Neural cell (in vitro differentiated cells): ENCODE results near the gene SLC10A7. TPM values are rescaled to one million over a fixed set of nuclear protein-coding genes. Genes with fewer than 3 reads are reported as not detected.

Source experiments
- H2AFZ ChIP-seq: fragments of 200-600, 300-800 bp; sonication (generic), shearing (Covaris generic); 2 replicates; pipeline ENCODE4 v1.6.0; 2014; ENCODE audit warnings: low read depth, mild to moderate bottlenecking, antibody characterized with exemption, low read length, moderate library complexity
- H3F3A ChIP-seq: fragments of 200-600 bp; shearing (Covaris generic); 2 replicates; pipeline ENCODE4 v1.6.1; 2016; ENCODE audit warnings: mild to moderate bottlenecking, moderate library complexity, mixed read lengths, antibody characterized with exemption, low read length; ENCODE audit not compliant: insufficient read depth, poor library complexity, severe bottlenecking
- H3K27ac ChIP-seq: fragments of 200-600, 300-800 bp; sonication (generic), shearing (Covaris generic); 2 replicates; pipeline ENCODE4 v1.5.1; 2014; ENCODE audit warnings: mild to moderate bottlenecking, low read length, moderate library complexity
- H3K27me3 ChIP-seq: fragments of 300-800, 200-600 bp; sonication (generic), shearing (Covaris generic); 2 replicates; pipeline ENCODE4 v1.6.0; 2014; ENCODE audit warnings: mild to moderate bottlenecking, low read depth, low read length, moderate library complexity; ENCODE audit not compliant: insufficient read depth
- H3K36me3 ChIP-seq: fragments of 300-800, 200-600 bp; sonication (generic), shearing (Covaris generic); 2 replicates; pipeline ENCODE4 v1.5.1; 2014; ENCODE audit warnings: mild to moderate bottlenecking, antibody characterized with exemption, low read length, moderate library complexity; ENCODE audit not compliant: insufficient read depth
- H3K4me2 ChIP-seq: fragments of 300-800, 200-600 bp; sonication (generic), shearing (Covaris generic); 2 replicates; pipeline ENCODE4 v1.6.0; 2014; ENCODE audit warnings: mild to moderate bottlenecking, low read length
- H3K4me3 ChIP-seq: fragments of 300-800, 200-600 bp; sonication (generic), shearing (Covaris generic); 2 replicates; pipeline ENCODE4 v1.5.1; 2014; ENCODE audit warnings: mild to moderate bottlenecking, low read length, moderate library complexity
- H3K79me2 ChIP-seq: fragments of 200-600 bp; shearing (Covaris generic); replicated peaks from 2 replicates; pipeline ENCODE4 v1.6.0; 2014; ENCODE audit warnings: mild to moderate bottlenecking, low read length, moderate library complexity; ENCODE audit not compliant: insufficient read depth
- H3K9ac ChIP-seq: fragments of 300-800, 200-600 bp; sonication (generic), shearing (Covaris generic); 2 replicates; pipeline ENCODE4 v1.6.1; 2016; ENCODE audit warnings: mild to moderate bottlenecking, low read length, mixed read lengths
- H3K9me2 ChIP-seq: fragments of 200-600 bp; shearing (Covaris generic); 2 replicates; pipeline ENCODE4 v1.6.1; 2016; ENCODE audit warnings: mild to moderate bottlenecking, low read length, mixed read lengths; ENCODE audit not compliant: insufficient read depth
- H3K9me3 ChIP-seq: fragments of 200-600, 300-800 bp; sonication (generic), shearing (Covaris generic); 2 replicates; pipeline ENCODE4 v1.6.1; 2016; ENCODE audit warnings: mild to moderate bottlenecking, mixed run types, low read length, moderate library complexity, mixed read lengths
- H4K20me1 ChIP-seq: fragments of 200-600 bp; shearing (Covaris generic); 2 replicates; pipeline ENCODE4 v1.6.1; 2016; ENCODE audit warnings: mild to moderate bottlenecking, mixed run types; ENCODE audit not compliant: insufficient read depth
- EP300 ChIP-seq: fragments of 450-650 bp; conservative IDR thresholded peaks from 2 replicates; pipeline ENCODE4 v1.6.1; 2014; ENCODE audit warnings: antibody characterized with exemption, mild to moderate bottlenecking, moderate library complexity; ENCODE audit not compliant: poor library complexity, severe bottlenecking
- EZH2 ChIP-seq: fragments of 200-600, 300-800 bp; shearing (Covaris generic), sonication (generic); IDR thresholded peaks from 2 replicates; pipeline ENCODE4 v1.6.1; 2014; ENCODE audit warnings: antibody characterized with exemption, low read length, borderline replicate concordance, mild to moderate bottlenecking; ENCODE audit not compliant: insufficient read depth, poor library complexity, severe bottlenecking
- MXI1 ChIP-seq: fragments of 450-650 bp; conservative IDR thresholded peaks from 2 replicates; pipeline ENCODE4 v1.6.1; 2014; ENCODE audit warnings: antibody characterized with exemption, mild to moderate bottlenecking; ENCODE audit not compliant: poor library complexity, severe bottlenecking
- POLR2AphosphoS5 ChIP-seq: IDR thresholded peaks from 2 replicates; pipeline ENCODE4 v1.6.1; 2012
- RAD21 ChIP-seq: fragments of 450-650 bp; conservative IDR thresholded peaks from 2 replicates; pipeline ENCODE4 v1.6.1; 2014; ENCODE audit warnings: antibody characterized with exemption, mild to moderate bottlenecking, moderate library complexity
- SMC3 ChIP-seq: fragments of 450-650 bp; conservative IDR thresholded peaks from 2 replicates; pipeline ENCODE4 v1.6.1; 2014; ENCODE audit warnings: antibody characterized with exemption, mild to moderate bottlenecking, moderate library complexity; ENCODE audit not compliant: poor library complexity
- TAF1 ChIP-seq: IDR thresholded peaks from 2 replicates; pipeline ENCODE4 v1.6.1; 2012; ENCODE audit warnings: low read depth
- polyA minus RNA-seq: library from RNA; depleted of rRNA, polyadenylated mRNA; stranded (reverse); fragments of >200 nt; gene quantifications from 2 replicates; pipeline ENCODE4 v1.2.3, GENCODE V29; 2014
- polyA plus RNA-seq: library from polyadenylated mRNA; depleted of rRNA; stranded (reverse); fragments of >200 nt; gene quantifications from 2 replicates; pipeline ENCODE4 v1.2.3, GENCODE V29; 2014
- TF ChIP-seq, protein P1 (sequence below): fragments of 450-650 bp; IDR thresholded peaks from 2 replicates; pipeline ENCODE4 v1.5.1; 2014; ENCODE audit warnings: antibody characterized with exemption, mild to moderate bottlenecking, moderate library complexity; ENCODE audit not compliant: poor library complexity, severe bottlenecking
- TF ChIP-seq, protein P2 (sequence below): IDR thresholded peaks from 2 replicates; pipeline ENCODE4 v1.6.1; 2012; ENCODE audit warnings: borderline replicate concordance

SLC10A7 gene, protein sequence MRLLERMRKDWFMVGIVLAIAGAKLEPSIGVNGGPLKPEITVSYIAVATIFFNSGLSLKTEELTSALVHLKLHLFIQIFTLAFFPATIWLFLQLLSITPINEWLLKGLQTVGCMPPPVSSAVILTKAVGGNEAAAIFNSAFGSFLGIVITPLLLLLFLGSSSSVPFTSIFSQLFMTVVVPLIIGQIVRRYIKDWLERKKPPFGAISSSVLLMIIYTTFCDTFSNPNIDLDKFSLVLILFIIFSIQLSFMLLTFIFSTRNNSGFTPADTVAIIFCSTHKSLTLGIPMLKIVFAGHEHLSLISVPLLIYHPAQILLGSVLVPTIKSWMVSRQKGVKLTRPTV
- polyA plus RNA-seq, result 5.5 and 7.0 TPM in 2 replicates
- polyA minus RNA-seq, result 19.2 and 28.9 TPM in 2 replicates

DNA sequence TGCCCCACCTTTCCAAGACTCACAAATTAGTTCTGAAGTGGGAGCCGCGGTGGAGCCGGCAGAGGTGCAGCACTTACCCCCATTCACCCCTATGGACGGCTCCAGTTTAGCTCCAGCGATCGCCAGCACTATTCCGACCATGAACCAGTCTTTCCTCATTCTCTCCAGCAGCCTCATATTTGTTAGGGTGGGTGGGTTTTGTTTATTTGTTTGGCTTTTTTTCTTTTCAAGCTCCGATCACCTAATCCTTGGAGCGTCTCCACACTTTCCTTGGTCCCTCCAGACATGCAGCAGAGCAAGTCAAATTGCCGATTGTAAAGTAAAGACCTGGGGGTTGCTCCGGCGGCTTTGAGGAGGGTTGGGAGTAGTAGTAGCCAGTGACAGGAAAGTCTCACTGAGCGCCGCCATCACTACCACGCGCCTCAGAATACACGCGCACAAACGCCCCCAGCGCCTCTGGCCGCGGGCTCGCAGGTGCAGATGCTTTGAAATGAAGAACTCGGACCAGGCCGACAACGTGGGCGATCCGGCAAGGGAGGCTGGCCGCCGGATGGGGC lies at the start of gene SLC10A7:
Gene SLC10A7, minus strand, starts transcription at position 400 of the 557 bp plus-strand sequence. Its CDS starts 223 bp downstream, at position 177.
- H3K9ac ChIP-seq, result peak within 1 kb of the TSS; percentile 97
- H3K27ac ChIP-seq, result peak within 1 kb of the TSS; percentile 89
- TF ChIP-seq, protein P1, sequence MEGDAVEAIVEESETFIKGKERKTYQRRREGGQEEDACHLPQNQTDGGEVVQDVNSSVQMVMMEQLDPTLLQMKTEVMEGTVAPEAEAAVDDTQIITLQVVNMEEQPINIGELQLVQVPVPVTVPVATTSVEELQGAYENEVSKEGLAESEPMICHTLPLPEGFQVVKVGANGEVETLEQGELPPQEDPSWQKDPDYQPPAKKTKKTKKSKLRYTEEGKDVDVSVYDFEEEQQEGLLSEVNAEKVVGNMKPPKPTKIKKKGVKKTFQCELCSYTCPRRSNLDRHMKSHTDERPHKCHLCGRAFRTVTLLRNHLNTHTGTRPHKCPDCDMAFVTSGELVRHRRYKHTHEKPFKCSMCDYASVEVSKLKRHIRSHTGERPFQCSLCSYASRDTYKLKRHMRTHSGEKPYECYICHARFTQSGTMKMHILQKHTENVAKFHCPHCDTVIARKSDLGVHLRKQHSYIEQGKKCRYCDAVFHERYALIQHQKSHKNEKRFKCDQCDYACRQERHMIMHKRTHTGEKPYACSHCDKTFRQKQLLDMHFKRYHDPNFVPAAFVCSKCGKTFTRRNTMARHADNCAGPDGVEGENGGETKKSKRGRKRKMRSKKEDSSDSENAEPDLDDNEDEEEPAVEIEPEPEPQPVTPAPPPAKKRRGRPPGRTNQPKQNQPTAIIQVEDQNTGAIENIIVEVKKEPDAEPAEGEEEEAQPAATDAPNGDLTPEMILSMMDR, result peak; percentile 18
- peak; percentile 11 for TF ChIP-seq RAD21
- TF ChIP-seq, protein P2, sequence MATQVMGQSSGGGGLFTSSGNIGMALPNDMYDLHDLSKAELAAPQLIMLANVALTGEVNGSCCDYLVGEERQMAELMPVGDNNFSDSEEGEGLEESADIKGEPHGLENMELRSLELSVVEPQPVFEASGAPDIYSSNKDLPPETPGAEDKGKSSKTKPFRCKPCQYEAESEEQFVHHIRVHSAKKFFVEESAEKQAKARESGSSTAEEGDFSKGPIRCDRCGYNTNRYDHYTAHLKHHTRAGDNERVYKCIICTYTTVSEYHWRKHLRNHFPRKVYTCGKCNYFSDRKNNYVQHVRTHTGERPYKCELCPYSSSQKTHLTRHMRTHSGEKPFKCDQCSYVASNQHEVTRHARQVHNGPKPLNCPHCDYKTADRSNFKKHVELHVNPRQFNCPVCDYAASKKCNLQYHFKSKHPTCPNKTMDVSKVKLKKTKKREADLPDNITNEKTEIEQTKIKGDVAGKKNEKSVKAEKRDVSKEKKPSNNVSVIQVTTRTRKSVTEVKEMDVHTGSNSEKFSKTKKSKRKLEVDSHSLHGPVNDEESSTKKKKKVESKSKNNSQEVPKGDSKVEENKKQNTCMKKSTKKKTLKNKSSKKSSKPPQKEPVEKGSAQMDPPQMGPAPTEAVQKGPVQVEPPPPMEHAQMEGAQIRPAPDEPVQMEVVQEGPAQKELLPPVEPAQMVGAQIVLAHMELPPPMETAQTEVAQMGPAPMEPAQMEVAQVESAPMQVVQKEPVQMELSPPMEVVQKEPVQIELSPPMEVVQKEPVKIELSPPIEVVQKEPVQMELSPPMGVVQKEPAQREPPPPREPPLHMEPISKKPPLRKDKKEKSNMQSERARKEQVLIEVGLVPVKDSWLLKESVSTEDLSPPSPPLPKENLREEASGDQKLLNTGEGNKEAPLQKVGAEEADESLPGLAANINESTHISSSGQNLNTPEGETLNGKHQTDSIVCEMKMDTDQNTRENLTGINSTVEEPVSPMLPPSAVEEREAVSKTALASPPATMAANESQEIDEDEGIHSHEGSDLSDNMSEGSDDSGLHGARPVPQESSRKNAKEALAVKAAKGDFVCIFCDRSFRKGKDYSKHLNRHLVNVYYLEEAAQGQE, result no peak
- H3K4me3 ChIP-seq, result peak within 1 kb of the TSS; percentile 93
- peaks cover 21% of the 10 kb centered on the region for H3K79me2 ChIP-seq
- H2AFZ ChIP-seq, result peak within 1 kb of the TSS; percentile 98
- H3K4me2 ChIP-seq, result peak within 1 kb of the TSS; percentile 90
- H3K27me3 ChIP-seq, result no peaks in the 10 kb centered on the region
- no peaks in the 10 kb centered on the region for H4K20me1 ChIP-seq
- H3F3A ChIP-seq, result no peaks in the 10 kb centered on the region
- H3K9me3 ChIP-seq, result no peaks in the 10 kb centered on the region
- no peaks in the 10 kb centered on the region for H3K36me3 ChIP-seq
- no peaks in the 10 kb centered on the region for H3K9me2 ChIP-seq

DNA sequence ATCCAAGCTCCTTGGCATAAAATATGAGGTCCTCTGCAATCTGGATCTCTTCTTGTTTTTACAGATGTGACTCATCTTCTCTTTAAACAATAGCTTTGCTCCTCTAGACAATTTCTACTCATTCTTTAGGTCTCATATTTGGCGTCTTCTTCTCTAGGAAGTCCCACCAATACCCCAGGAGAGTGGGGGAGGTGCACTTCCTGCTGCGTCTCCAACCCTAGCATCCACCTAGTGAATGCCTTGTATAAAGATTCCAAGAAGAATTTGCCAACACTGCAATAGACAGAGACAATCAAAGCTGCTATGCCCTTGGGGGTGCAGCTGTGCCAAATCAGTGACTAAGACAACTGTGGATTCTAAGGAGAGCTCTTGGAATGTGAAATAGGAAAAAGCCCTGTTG lies 45.7 kb upstream of the SLC10A7 start:
- no peak overlapping the region for H3K27ac ChIP-seq
- no peaks in the 10 kb centered on the region for H3K36me3 ChIP-seq
- H3K9me3 ChIP-seq, result no peaks in the 10 kb centered on the region
- no peaks in the 10 kb centered on the region for H3F3A ChIP-seq
- no peaks in the 10 kb centered on the region for H3K79me2 ChIP-seq
- H3K4me2 ChIP-seq, result no peak overlapping the region
- no peaks in the 10 kb centered on the region for H3K27me3 ChIP-seq
- no peak overlapping the region for H3K9ac ChIP-seq
- no peaks in the 10 kb centered on the region for H4K20me1 ChIP-seq
- H3K9me2 ChIP-seq, result no peaks in the 10 kb centered on the region
- TF ChIP-seq TAF1, result no peak
- no peak for TF ChIP-seq MXI1
- TF ChIP-seq, protein P1, result no peak
- no peak for TF ChIP-seq EZH2
- TF ChIP-seq, protein P2, result no peak
- TF ChIP-seq RAD21, result no peak
- TF ChIP-seq SMC3, result no peak
- no peak for TF ChIP-seq EP300
- no peak for TF ChIP-seq POLR2AphosphoS5
- no peak overlapping the region for H3K4me3 ChIP-seq
- no peak overlapping the region for H2AFZ ChIP-seq
